T-helper 17 cell (primary cell): Measurements from ENCODE around the gene FGD4. TPM values are rescaled to one million over a fixed set of nuclear protein-coding genes. Genes with fewer than 3 reads are reported as not detected.
A peak's percentile ranks its signal among the peaks of the same experiment; 100 is the strongest.

Experiments
- ATAC-seq: fragments of 150-1000 bp; cut with Tn5 transposase; 2 replicates; pipeline ENCODE4 v1.10.0; 2021; ENCODE audit warnings: mild to moderate bottlenecking, moderate library complexity
- DNase-seq, 3 donors: peaks; one replicate each; pipeline versions ENCODE4 v3.0.0 to v3.0.0-alpha.2; 2020 to 2021
- H3K9me3 ChIP-seq: one replicate; pipeline ENCODE4 v1.7.0; 2013; ENCODE audit warnings: low read length, mild to moderate bottlenecking; ENCODE audit not compliant: control insufficient read depth, poor library complexity, severe bottlenecking
- H3K27ac Mint-ChIP-seq: one replicate; pipeline ENCODE4 v1.8.0; 2022; ENCODE audit warnings: mild to moderate bottlenecking, moderate library complexity, mixed read lengths
- H3K27me3 Mint-ChIP-seq: one replicate; pipeline ENCODE4 v1.8.0; 2022; ENCODE audit warnings: mixed read lengths
- H3K36me3 Mint-ChIP-seq: one replicate; pipeline ENCODE4 v1.8.0; 2022; ENCODE audit warnings: low read depth, mixed read lengths
- H3K4me1 Mint-ChIP-seq: one replicate; pipeline ENCODE4 v1.8.0; 2022; ENCODE audit warnings: mild to moderate bottlenecking, mixed read lengths
- H3K4me3 Mint-ChIP-seq: one replicate; pipeline ENCODE4 v1.8.0; 2022; ENCODE audit warnings: mild to moderate bottlenecking, moderate library complexity, mixed read lengths
- total RNA-seq, 4 donors: library from RNA in 2 of 4; stranded (reverse) in 2 of 4; gene quantifications; one replicate each; pipeline ENCODE4 v1.2.3 and lab custom pipeline; 2022 to 2026

FGD4 gene
- under 1 TPM; 0.91 to 0.94 TPM for total RNA-seq
- total RNA-seq (lab: John Stamatoyannopoulos, UW): 0.35 to 0.38 reads per million in 2 donors

DNA sequence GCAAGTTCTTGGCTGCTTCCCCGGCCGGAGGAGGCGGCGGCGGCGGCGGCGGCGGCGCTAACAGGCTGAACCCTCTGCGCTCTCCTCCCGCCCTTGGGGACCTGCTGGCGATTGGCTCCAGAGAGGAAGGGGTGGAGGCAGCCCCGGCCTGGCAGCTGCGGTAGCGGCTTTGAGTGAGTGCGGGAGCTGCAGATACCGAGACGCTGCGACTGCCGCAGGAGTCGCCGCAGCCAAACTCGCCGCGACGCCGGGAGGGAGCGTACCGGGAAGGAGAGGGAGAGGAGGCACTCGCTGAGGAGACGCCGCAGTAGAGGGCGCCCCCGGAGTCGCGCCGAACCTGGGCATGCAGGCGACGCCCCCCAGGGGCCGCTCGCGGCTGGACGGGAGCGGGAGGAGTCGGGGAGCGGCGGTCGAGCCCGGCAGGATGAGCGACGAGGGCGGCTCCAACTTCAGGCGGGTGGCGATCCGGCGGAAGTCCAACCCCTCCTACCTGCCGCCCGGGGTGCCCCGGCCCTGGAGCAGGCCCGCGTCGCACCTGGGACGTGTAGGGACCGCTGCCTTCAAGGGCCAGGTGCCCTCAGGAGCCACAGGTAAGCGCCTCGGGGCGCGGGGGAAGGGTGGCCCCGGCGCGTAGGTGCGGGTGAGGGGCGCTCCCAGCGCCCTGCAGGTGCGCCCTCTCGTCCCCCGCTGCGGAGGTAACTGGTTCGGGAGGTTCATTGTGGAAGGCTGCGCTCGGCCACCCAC, at the start of gene FGD4:
Gene FGD4, plus strand, starts transcription at position 189 of the 744 bp plus-strand sequence.
- peak; percentile 86 for ATAC-seq
- peak; percentile 8 to 24 (median 19) for DNase-seq

GRCh38 chr12:32353540-32353939, 45.8 kb upstream of the FGD4 start:
- Mint-ChIP-seq H3K36me3 (peaks cover 3% of the 10 kb centered on the region), H3K27me3 (no peaks in the 10 kb centered on the region), H3K4me1 (no peaks in the 10 kb centered on the region), H3K4me3 (no peak overlapping the region), H3K27ac (no peak overlapping the region)
- DNase-seq (no peak), ATAC-seq (no peak)
- H3K9me3 ChIP-seq: no peaks in the 10 kb centered on the region

More for the DNA sequence above, at the start of gene FGD4:
- H3K9me3 ChIP-seq: no peaks in the 10 kb centered on the region
- H3K4me3 Mint-ChIP-seq: peak within 1 kb of the TSS; percentile 91
- H3K4me1 Mint-ChIP-seq: peaks cover 7% of the 10 kb centered on the region
- peaks cover 37% of the 10 kb centered on the region for H3K27me3 Mint-ChIP-seq
- H3K36me3 Mint-ChIP-seq: no peaks in the 10 kb centered on the region
- no peak within 1 kb of the TSS for H3K27ac Mint-ChIP-seq

GRCh38 chr12:32357601-32358249, 41.6 kb upstream of the FGD4 start:
- no peak for ATAC-seq
- Mint-ChIP-seq H3K36me3 (no peaks in the 10 kb centered on the region), H3K27ac (no peak overlapping the region), H3K4me1 (no peaks in the 10 kb centered on the region), H3K4me3 (no peak overlapping the region), H3K27me3 (no peaks in the 10 kb centered on the region)
- no peak for DNase-seq
- H3K9me3 ChIP-seq: no peaks in the 10 kb centered on the region

GRCh38 chr12:32360956-32361355, 38.4 kb upstream of the FGD4 start:
- Mint-ChIP-seq H3K36me3 (no peaks in the 10 kb centered on the region), H3K27ac (no peak overlapping the region), H3K4me1 (no peaks in the 10 kb centered on the region), H3K27me3 (no peaks in the 10 kb centered on the region), H3K4me3 (no peak overlapping the region)
- no peak for ATAC-seq
- DNase-seq: no peak
- no peaks in the 10 kb centered on the region for H3K9me3 ChIP-seq

- Mint-ChIP-seq H3K27ac (no peak overlapping the region), H3K36me3 (no peaks in the 10 kb centered on the region), H3K4me1 (no peaks in the 10 kb centered on the region), H3K4me3 (no peak overlapping the region), H3K27me3 (no peaks in the 10 kb centered on the region)
- no peak for ATAC-seq
- no peak for DNase-seq
- H3K9me3 ChIP-seq: no peaks in the 10 kb centered on the region
These were observed 36.5 kb upstream of the FGD4 start for GRCh38 chr12:32362892-32363291.

GRCh38 chr12:32365473-32366064, 33.8 kb upstream of the FGD4 start:
- no peaks in the 10 kb centered on the region for H3K9me3 ChIP-seq
- Mint-ChIP-seq H3K4me1 (no peaks in the 10 kb centered on the region), H3K36me3 (no peaks in the 10 kb centered on the region), H3K4me3 (no peak overlapping the region), H3K27ac (no peak overlapping the region), H3K27me3 (no peaks in the 10 kb centered on the region)
- ATAC-seq (peak; percentile 51), DNase-seq (peak in 1 of 3 donors; percentile 15)

DNA sequence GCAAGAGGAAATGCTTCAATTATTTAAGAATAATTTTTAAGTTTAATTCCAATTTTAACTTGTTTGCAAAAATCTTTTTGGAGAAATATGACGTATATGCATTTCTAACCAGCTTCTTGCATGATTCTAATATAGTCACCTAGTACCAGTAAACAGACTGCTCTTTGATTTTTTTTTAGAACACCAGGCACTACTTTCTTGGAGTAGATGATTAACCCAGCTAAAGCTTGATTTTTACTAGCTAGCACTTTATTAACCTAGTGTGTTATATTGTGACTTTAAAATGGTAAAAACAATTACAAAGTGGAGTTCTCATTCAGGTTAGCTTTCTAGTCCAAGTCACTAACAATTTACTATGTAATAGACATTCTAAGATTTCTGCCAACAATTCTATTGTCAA, 32.6 kb upstream of the FGD4 start:
- ATAC-seq (no peak), DNase-seq (no peak)
- Mint-ChIP-seq H3K27ac (no peak overlapping the region), H3K4me3 (no peak overlapping the region), H3K27me3 (no peaks in the 10 kb centered on the region), H3K36me3 (no peaks in the 10 kb centered on the region), H3K4me1 (no peaks in the 10 kb centered on the region)
- no peaks in the 10 kb centered on the region for H3K9me3 ChIP-seq

DNA sequence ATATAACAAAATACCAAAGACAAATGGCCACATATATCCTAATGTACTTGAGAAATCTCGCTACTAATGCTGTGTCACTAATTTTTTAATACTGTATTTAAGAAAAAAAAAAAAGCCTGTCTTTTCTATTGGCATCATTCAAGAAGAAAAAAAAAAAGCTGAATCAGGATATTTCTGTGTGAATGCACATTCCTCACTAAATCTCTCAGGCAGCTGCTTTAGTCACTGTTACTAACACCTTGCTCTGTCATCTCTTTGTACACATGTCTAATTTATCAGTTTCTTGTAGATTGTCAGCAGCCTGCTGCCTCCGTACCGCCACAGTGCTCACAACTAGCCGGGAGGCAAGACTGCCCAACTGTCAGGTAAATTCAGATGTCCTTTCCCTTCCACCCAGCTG, 32.0 kb upstream of the FGD4 start:
- no peaks in the 10 kb centered on the region for H3K27me3 Mint-ChIP-seq
- no peaks in the 10 kb centered on the region for H3K36me3 Mint-ChIP-seq
- H3K4me1 Mint-ChIP-seq: no peaks in the 10 kb centered on the region
- DNase-seq (no peak), ATAC-seq (no peak)
- H3K4me3 Mint-ChIP-seq: no peak overlapping the region
- H3K9me3 ChIP-seq: no peaks in the 10 kb centered on the region
- H3K27ac Mint-ChIP-seq: no peak overlapping the region

DNA sequence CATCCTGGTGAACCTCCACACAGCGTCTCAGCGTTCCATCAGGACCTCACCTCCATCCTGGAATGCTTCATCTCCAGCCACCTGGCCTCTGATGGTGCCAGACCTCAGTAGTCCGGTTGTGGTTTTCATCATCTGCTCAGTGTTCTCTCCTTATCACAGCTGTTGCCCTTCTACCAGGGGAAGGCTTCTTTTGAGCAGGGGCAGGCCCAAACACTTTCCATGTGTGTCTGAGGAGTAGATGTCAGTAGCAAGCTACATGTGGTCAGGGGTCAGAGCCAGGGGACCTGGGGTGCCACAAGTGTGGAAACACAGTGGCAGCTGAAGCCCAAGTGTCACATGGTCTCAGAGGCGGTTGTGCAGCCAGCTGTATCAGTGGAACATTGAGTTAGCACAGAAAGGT, 30.2 kb upstream of the FGD4 start:
- H3K9me3 ChIP-seq: no peaks in the 10 kb centered on the region
- no peaks in the 10 kb centered on the region for H3K27me3 Mint-ChIP-seq
- no peak for ATAC-seq
- no peaks in the 10 kb centered on the region for H3K36me3 Mint-ChIP-seq
- H3K4me1 Mint-ChIP-seq: no peaks in the 10 kb centered on the region
- no peak overlapping the region for H3K27ac Mint-ChIP-seq
- no peak overlapping the region for H3K4me3 Mint-ChIP-seq
- no peak for DNase-seq

DNA sequence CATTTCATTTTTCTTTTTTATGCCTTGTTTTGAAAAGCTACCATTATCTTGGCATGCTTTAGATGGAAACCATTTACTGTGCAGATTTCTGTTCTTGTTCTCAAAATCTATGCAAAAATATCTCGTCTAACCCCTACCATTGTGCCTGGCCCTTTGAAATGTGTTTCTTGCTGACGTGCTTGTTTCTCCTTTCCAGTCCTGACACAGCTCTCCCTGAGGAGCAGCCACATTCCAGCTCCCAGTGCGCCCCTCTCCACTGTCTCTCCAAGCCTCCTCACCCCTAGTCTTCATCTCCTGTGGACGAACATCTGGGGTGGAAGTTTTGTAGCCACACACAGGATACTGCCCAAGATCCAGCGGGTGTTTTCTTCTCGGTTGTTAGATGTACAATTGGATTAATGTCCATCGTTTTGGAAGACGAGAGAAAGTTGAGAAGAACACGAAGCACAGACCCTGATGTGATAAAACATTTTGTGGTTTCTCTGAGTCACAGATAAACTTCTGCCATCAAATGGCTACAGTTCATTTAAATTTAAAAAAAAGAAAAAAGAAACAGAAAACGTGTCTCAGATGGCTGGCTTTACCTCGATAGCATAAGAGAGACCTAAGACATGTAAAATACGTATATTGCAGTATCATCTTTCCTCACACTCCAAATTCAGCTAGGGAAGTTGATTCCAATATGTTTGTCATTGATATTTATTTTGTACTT, 21.9 kb upstream of the FGD4 start:
- no peak for DNase-seq
- no peaks in the 10 kb centered on the region for H3K27me3 Mint-ChIP-seq
- no peaks in the 10 kb centered on the region for H3K36me3 Mint-ChIP-seq
- no peak overlapping the region for H3K4me3 Mint-ChIP-seq
- no peaks in the 10 kb centered on the region for H3K9me3 ChIP-seq
- no peak overlapping the region for H3K27ac Mint-ChIP-seq
- no peaks in the 10 kb centered on the region for H3K4me1 Mint-ChIP-seq
- ATAC-seq: no peak

DNA sequence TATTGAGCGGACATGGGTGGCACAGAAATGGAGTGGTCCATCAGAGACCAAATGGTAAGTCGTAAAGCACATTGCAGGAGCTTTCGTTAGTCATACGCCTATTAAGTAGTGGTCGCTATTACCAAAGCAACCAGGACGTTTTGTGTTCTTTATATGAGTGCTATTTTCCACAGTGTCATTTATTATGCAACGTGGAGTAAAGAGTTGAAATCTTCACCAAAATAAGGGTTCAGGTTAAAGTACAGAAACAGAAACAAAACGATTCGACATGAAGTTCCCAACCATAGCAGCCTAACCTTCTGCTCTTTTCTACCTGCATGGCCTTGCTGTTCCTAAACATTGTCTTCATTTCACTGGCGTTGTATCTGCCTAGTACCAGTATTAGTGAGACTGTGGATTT, 20.1 kb upstream of the FGD4 start:
- Mint-ChIP-seq H3K27ac (no peak overlapping the region), H3K27me3 (no peaks in the 10 kb centered on the region), H3K4me1 (no peaks in the 10 kb centered on the region), H3K36me3 (no peaks in the 10 kb centered on the region), H3K4me3 (no peak overlapping the region)
- no peak for DNase-seq
- ATAC-seq: no peak
- H3K9me3 ChIP-seq: no peaks in the 10 kb centered on the region

DNA sequence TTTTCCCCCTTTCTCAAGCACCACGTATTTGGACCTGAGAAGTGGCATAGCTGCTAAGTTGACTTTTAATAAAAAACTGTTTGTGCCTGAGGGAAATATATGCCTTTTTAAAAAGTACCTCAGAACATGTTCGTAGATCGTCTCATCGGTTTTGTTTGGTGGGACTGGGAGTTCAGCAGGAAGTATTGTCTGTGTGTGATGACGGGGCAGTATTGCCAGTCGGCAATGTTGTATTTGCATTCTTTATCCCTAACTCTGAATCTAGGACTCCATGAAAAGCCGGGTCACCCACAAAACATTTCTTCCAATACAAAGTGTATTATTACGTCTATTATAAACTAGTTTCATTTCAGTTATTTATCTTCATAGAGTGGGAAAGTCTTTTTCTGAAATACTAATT, 19.7 kb upstream of the FGD4 start:
- ATAC-seq (no peak), DNase-seq (no peak)
- no peak overlapping the region for H3K27ac Mint-ChIP-seq
- no peaks in the 10 kb centered on the region for H3K9me3 ChIP-seq
- H3K4me3 Mint-ChIP-seq: no peak overlapping the region
- H3K27me3 Mint-ChIP-seq: no peaks in the 10 kb centered on the region
- H3K4me1 Mint-ChIP-seq: no peaks in the 10 kb centered on the region
- H3K36me3 Mint-ChIP-seq: no peaks in the 10 kb centered on the region

DNA sequence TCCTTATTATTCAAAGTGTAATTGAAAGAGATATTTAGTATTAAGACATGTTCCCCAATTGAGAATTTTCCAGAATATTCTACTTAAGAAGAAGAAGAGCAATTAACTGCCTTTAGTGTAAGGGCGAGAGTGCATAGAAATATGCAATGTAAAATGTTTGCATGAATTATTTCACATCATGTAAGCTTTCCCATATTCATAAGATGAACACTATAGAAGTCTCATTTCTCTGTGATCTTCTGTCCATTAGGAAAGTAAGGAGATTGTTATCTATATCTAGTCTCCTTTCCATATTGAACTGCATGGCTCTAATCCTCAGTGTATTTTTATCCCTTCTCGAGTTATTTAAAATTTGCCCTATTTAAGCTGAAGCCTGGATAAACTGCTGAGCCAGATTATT, 17.1 kb upstream of the FGD4 start:
- no peaks in the 10 kb centered on the region for H3K9me3 ChIP-seq
- no peak for ATAC-seq
- H3K27ac Mint-ChIP-seq: no peak overlapping the region
- no peak for DNase-seq
- no peak overlapping the region for H3K4me3 Mint-ChIP-seq
- H3K4me1 Mint-ChIP-seq: no peaks in the 10 kb centered on the region
- H3K27me3 Mint-ChIP-seq: no peaks in the 10 kb centered on the region
- no peaks in the 10 kb centered on the region for H3K36me3 Mint-ChIP-seq
